Measurements from ENCODE around the gene SERTAD4. TPM values are rescaled to one million over a fixed set of nuclear protein-coding genes. Genes with fewer than 3 reads are reported as not detected.
A peak's percentile ranks its signal among the peaks of the same experiment; 100 is the strongest.

Gene SERTAD4
- total RNA-seq, 4 donors from 2014 or later = 6.4 to 8.8 (median 8.1) TPM

- Histone ChIP-seq H3K27ac (no peak overlapping the region), H3K9me3 (no peaks in the 10 kb centered on the region), H3K27me3 (no peaks in the 10 kb centered on the region), H3K36me3 (no peaks in the 10 kb centered on the region), H3K4me3 (no peak overlapping the region), H3K4me1 (no peaks in the 10 kb centered on the region)
- intact Hi-C loops (cut with DNase I; ENCODE audit: low total_unique reads) = no loop called here
- no peak for TF ChIP-seq CTCF (IDR thresholded peaks at IDR 0.05)
- TF ChIP-seq POLR2A (IDR thresholded peaks at IDR 0.05) = no peak
- DNase-seq = no peak
These were observed 12.3 kb downstream of the SERTAD4 start for GRCh38 chr1:210244746-210245367.

- intact Hi-C loops (cut with DNase I; ENCODE audit: low total_unique reads) = no loop called here
- H3K36me3 ChIP-seq = no peaks in the 10 kb centered on the region
- H3K4me3 ChIP-seq = no peak overlapping the region
- H3K9me3 ChIP-seq = no peaks in the 10 kb centered on the region
- no peaks in the 10 kb centered on the region for H3K27me3 ChIP-seq
- TF ChIP-seq POLR2A (IDR thresholded peaks at IDR 0.05) (no peak), CTCF (IDR thresholded peaks at IDR 0.05) (no peak)
- DNase-seq = no peak
- H3K4me1 ChIP-seq = no peaks in the 10 kb centered on the region
- no peak overlapping the region for H3K27ac ChIP-seq
These were observed 13.9 kb downstream of the SERTAD4 start for GRCh38 chr1:210246447-210246846.

GRCh38 chr1:210248341-210248740, 15.7 kb downstream of the SERTAD4 start:
- H3K36me3 ChIP-seq = no peaks in the 10 kb centered on the region
- intact Hi-C loops (cut with DNase I; ENCODE audit: low total_unique reads) = no loop called here
- no peaks in the 10 kb centered on the region for H3K27me3 ChIP-seq
- no peak for DNase-seq
- no peak overlapping the region for H3K27ac ChIP-seq
- TF ChIP-seq POLR2A (IDR thresholded peaks at IDR 0.05) = no peak
- no peaks in the 10 kb centered on the region for H3K9me3 ChIP-seq
- no peak overlapping the region for H3K4me3 ChIP-seq
- H3K4me1 ChIP-seq = no peaks in the 10 kb centered on the region

DNA sequence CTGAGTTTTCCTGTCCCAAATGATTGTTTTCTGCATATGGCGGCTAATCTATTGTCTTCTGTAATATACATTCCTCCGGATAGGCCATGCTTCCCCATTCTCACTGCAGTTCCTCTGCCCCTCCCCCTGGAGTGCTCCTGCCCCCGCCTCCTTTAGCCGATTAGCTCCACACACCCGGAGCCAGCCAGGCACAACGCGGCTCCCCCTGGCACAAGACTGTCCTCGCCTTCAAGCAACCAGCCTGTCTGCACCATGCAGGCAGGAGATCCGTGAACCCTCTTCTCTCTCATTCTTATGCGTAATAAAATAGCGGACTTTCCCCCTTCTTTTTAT, 18.0 kb downstream of the SERTAD4 start:
- Histone ChIP-seq H3K36me3 (no peaks in the 10 kb centered on the region), H3K27ac (peak overlapping the region in 1 of 2 donors; percentile 7), H3K27me3 (no peaks in the 10 kb centered on the region), H3K4me3 (peak overlapping the region; percentile 25 to 47), H3K9me3 (no peaks in the 10 kb centered on the region), H3K4me1 (no peaks in the 10 kb centered on the region)
- DNase-seq = no peak
- intact Hi-C loops (cut with DNase I; ENCODE audit: low total_unique reads) = no loop called here
- no peak for TF ChIP-seq CTCF (IDR thresholded peaks at IDR 0.05)
- TF ChIP-seq POLR2A (IDR thresholded peaks at IDR 0.05) = no peak

GRCh38 chr1:210250998-210251679, 18.5 kb downstream of the SERTAD4 start:
- Histone ChIP-seq H3K27me3 (no peaks in the 10 kb centered on the region), H3K27ac (peak overlapping the region; percentile 7 to 50), H3K4me1 (no peaks in the 10 kb centered on the region), H3K36me3 (no peaks in the 10 kb centered on the region), H3K9me3 (no peaks in the 10 kb centered on the region), H3K4me3 (peak overlapping the region; percentile 25 to 47)
- DNase-seq = peak; percentile 45 to 64
- intact Hi-C loops (cut with DNase I; ENCODE audit: low total_unique reads) = no loop called here
- TF ChIP-seq CTCF (IDR thresholded peaks at IDR 0.05) = no peak
- TF ChIP-seq POLR2A (IDR thresholded peaks at IDR 0.05) = no peak

All from uterus (tissue), 4 donors.